ENCODE data around the gene HCRTR1. TPM values are rescaled to one million over a fixed set of nuclear protein-coding genes. Genes with fewer than 3 reads are reported as not detected.
A peak's percentile ranks its signal among the peaks of the same experiment; 100 is the strongest.

Gene HCRTR1
- total RNA-seq, 4 donors from 2014 or later = 0.45 to 1.8 (median 1.7) TPM; not detected in 1

GRCh38 chr1:31674626-31675025, 57.1 kb downstream of the HCRTR1 start:
- 59% methylated on average over 8 of the region's 8 CpGs for WGBS
- TF ChIP-seq CTCF (IDR thresholded peaks at IDR 0.05) = no peak
- no peak for TF ChIP-seq POLR2A (IDR thresholded peaks at IDR 0.05; ENCODE audit: low read depth)
- TF ChIP-seq EP300 (IDR thresholded peaks at IDR 0.05) = no peak
- TF ChIP-seq POLR2AphosphoS5 (IDR thresholded peaks at IDR 0.05) = no peak
- DNase-seq (ENCODE audit: extremely low spot score) = no peak
- H3K9me3 ChIP-seq = no peaks in the 10 kb centered on the region
- peaks cover 0 to 28% (median 5%) of the 10 kb centered on the region in 4 donors for H3K36me3 ChIP-seq
- H3K4me1 ChIP-seq = peaks cover 51 to 64% (median 57%) of the 10 kb centered on the region in 4 donors
- no peak overlapping the region for H3K4me3 ChIP-seq
- H3K27me3 ChIP-seq = no peaks in the 10 kb centered on the region
- peak overlapping the region in 2 of 4 donors; percentile 28 to 78 for H3K27ac ChIP-seq (replicated peaks in 1 of 4)
- intact Hi-C loops (cut with DNase I) = no loop called here

GRCh38 chr1:31675161-31675560, 57.7 kb downstream of the HCRTR1 start:
- peaks cover 46 to 58% (median 52%) of the 10 kb centered on the region in 4 donors for H3K4me1 ChIP-seq
- peaks cover 0 to 33% (median 8%) of the 10 kb centered on the region in 4 donors for H3K36me3 ChIP-seq
- intact Hi-C loops (cut with DNase I) = no loop called here
- no peaks in the 10 kb centered on the region for H3K9me3 ChIP-seq
- TF ChIP-seq POLR2A (IDR thresholded peaks at IDR 0.05; ENCODE audit: low read depth) = no peak
- no peak for TF ChIP-seq POLR2AphosphoS5 (IDR thresholded peaks at IDR 0.05)
- TF ChIP-seq EP300 (IDR thresholded peaks at IDR 0.05) = no peak
- TF ChIP-seq CTCF (IDR thresholded peaks at IDR 0.05) = no peak
- DNase-seq (ENCODE audit: extremely low spot score) = no peak
- no peaks in the 10 kb centered on the region for H3K27me3 ChIP-seq
- no peak overlapping the region for H3K4me3 ChIP-seq
- peak overlapping the region in 2 of 4 donors; percentile 28 to 78 for H3K27ac ChIP-seq (replicated peaks in 1 of 4)
- 53% methylated on average over 7 of the region's 7 CpGs for whole genome bisulfite sequencing

GRCh38 chr1:31675756-31676155, 58.3 kb downstream of the HCRTR1 start:
- Histone ChIP-seq H3K27ac (replicated peaks in 1 of 4) (peak overlapping the region in 2 of 4 donors; percentile 28 to 78), H3K4me3 (no peak overlapping the region), H3K27me3 (no peaks in the 10 kb centered on the region), H3K36me3 (peaks cover 0 to 39% (median 11%) of the 10 kb centered on the region in 4 donors), H3K4me1 (peaks cover 41 to 52% (median 46%) of the 10 kb centered on the region in 4 donors), H3K9me3 (no peaks in the 10 kb centered on the region)
- no peak for TF ChIP-seq EP300 (IDR thresholded peaks at IDR 0.05)
- no peak for TF ChIP-seq POLR2A (IDR thresholded peaks at IDR 0.05; ENCODE audit: low read depth)
- TF ChIP-seq POLR2AphosphoS5 (IDR thresholded peaks at IDR 0.05) = no peak
- no peak for TF ChIP-seq CTCF (IDR thresholded peaks at IDR 0.05)
- DNase-seq (ENCODE audit: extremely low spot score) = no peak
- WGBS = 92% methylated on average over 14 of the region's 14 CpGs
- intact Hi-C loops (cut with DNase I) = no loop called here

Other genes with a start within 250 kb of the HCRTR1 start
- 10 to 100 TPM; 14.6 to 38.6 (median 29.8) TPM for gene FABP3, start 244.6 kb upstream of the HCRTR1 start, total RNA-seq
- 1 to 10 TPM; 1.7 to 4.0 (median 2.8) TPM for gene SERINC2, start 204.5 kb upstream of the HCRTR1 start, total RNA-seq
- gene TINAGL1, start 41.2 kb upstream of the HCRTR1 start, total RNA-seq = 100 to 1,000 TPM; 139 to 354 (median 244) TPM
- gene PEF1, start 27.2 kb downstream of the HCRTR1 start, total RNA-seq = 100 to 1,000 TPM in 1 of 4 donors, 10 to 100 TPM in 3; 61.5 to 101 (median 92.9) TPM
- 10 to 100 TPM; 35.1 to 62.7 (median 47.6) TPM for gene COL16A1, start 86.3 kb downstream of the HCRTR1 start, total RNA-seq
- gene ADGRB2, start 146.7 kb downstream of the HCRTR1 start, total RNA-seq = 1 to 10 TPM in 2 of 4 donors, under 1 TPM in 2; 0.83 to 4.2 (median 2.1) TPM
- under 1 TPM in 3 of 4 donors, not detected in 1; 0.17 to 0.19 (median 0.17) TPM for gene SPOCD1, start 198.3 kb downstream of the HCRTR1 start, total RNA-seq